ENCODE data around the gene PRKN.

GRCh38 chr6:161647234-161647633, 1080.3 kb downstream of the PRKN start:
- no peak for TF ChIP-seq CTCF (IDR thresholded peaks at IDR 0.05; ENCODE audit: insufficient read depth, low read length)
- TF ChIP-seq POLR2AphosphoS5 (IDR thresholded peaks at IDR 0.05; ENCODE audit: low read depth), result no peak
